Duodenal mucosa (tissue), 2 donors: ENCODE results near the gene PLEKHM3.

Experiments used
- H3K27ac ChIP-seq: one replicate; pipeline ENCODE4 v1.7.0; 2013; ENCODE audit warnings: low read depth, low read length
- H3K27me3 ChIP-seq, 2 donors: one replicate each; pipeline ENCODE4 v1.7.0; 2013; ENCODE audit warnings: low read length in 2 of 2, control low read depth in 1 of 2; ENCODE audit not compliant: insufficient read depth in 2 of 2, control insufficient read depth in 1 of 2
- H3K36me3 ChIP-seq, 2 donors: one replicate each; pipeline ENCODE4 v1.7.0; 2013; ENCODE audit warnings: low read length in 2 of 2, control low read depth in 1 of 2; ENCODE audit not compliant: insufficient read depth in 2 of 2, control insufficient read depth in 1 of 2
- H3K4me1 ChIP-seq, 2 donors: one replicate each; pipeline ENCODE4 v1.7.0; 2013; ENCODE audit warnings: low read length in 2 of 2, control low read depth in 1 of 2; ENCODE audit not compliant: insufficient read depth in 2 of 2, control insufficient read depth in 1 of 2
- H3K4me3 ChIP-seq, 2 donors: one replicate each; pipeline ENCODE4 v1.7.0; 2013; ENCODE audit warnings: low read length in 2 of 2, low read depth in 1 of 2
- H3K9ac ChIP-seq, 2 donors: one replicate each; pipeline ENCODE4 v1.7.0; 2013; ENCODE audit warnings: low read length in 2 of 2, low read depth in 1 of 2
- H3K9me3 ChIP-seq, 2 donors: one replicate each; pipeline ENCODE4 v1.7.0; 2013; ENCODE audit warnings: low read length in 2 of 2, control low read depth in 1 of 2; ENCODE audit not compliant: control insufficient read depth in 1 of 2

PLEKHM3 gene

GRCh38 chr2:207849443-207849842 lies 175.9 kb downstream of the PLEKHM3 start:
- no peaks in the 10 kb centered on the region for H3K27me3 ChIP-seq
- H3K4me1 ChIP-seq = peaks cover 20 to 36% of the 10 kb centered on the region in 2 donors
- no peaks in the 10 kb centered on the region for H3K9me3 ChIP-seq
- H3K9ac ChIP-seq = no peak overlapping the region
- no peak overlapping the region for H3K27ac ChIP-seq
- H3K36me3 ChIP-seq = no peaks in the 10 kb centered on the region
- H3K4me3 ChIP-seq = no peak overlapping the region

- Histone ChIP-seq H3K4me3 (no peak overlapping the region), H3K9me3 (no peaks in the 10 kb centered on the region), H3K27ac (no peak overlapping the region), H3K9ac (peak overlapping the region in 1 of 2 donors; percentile 11), H3K36me3 (no peaks in the 10 kb centered on the region), H3K27me3 (no peaks in the 10 kb centered on the region), H3K4me1 (peaks cover 20 to 36% of the 10 kb centered on the region in 2 donors)
These were observed 176.8 kb downstream of the PLEKHM3 start for GRCh38 chr2:207848545-207848928.

- H3K9ac ChIP-seq = peak overlapping the region in 1 of 2 donors; percentile 14
- peaks cover 20 to 36% of the 10 kb centered on the region in 2 donors for H3K4me1 ChIP-seq
- no peak overlapping the region for H3K4me3 ChIP-seq
- H3K27ac ChIP-seq = no peak overlapping the region
- no peaks in the 10 kb centered on the region for H3K27me3 ChIP-seq
- no peaks in the 10 kb centered on the region for H3K36me3 ChIP-seq
- H3K9me3 ChIP-seq = no peaks in the 10 kb centered on the region
These were observed 177.4 kb downstream of the PLEKHM3 start for GRCh38 chr2:207847807-207848544.

GRCh38 chr2:207847098-207847806 lies 178.1 kb downstream of the PLEKHM3 start:
- Histone ChIP-seq H3K36me3 (no peaks in the 10 kb centered on the region), H3K27me3 (no peaks in the 10 kb centered on the region), H3K9ac (peak overlapping the region in 1 of 2 donors; percentile 14), H3K9me3 (no peaks in the 10 kb centered on the region), H3K4me1 (peaks cover 20 to 34% of the 10 kb centered on the region in 2 donors), H3K27ac (no peak overlapping the region), H3K4me3 (no peak overlapping the region)

DNA sequence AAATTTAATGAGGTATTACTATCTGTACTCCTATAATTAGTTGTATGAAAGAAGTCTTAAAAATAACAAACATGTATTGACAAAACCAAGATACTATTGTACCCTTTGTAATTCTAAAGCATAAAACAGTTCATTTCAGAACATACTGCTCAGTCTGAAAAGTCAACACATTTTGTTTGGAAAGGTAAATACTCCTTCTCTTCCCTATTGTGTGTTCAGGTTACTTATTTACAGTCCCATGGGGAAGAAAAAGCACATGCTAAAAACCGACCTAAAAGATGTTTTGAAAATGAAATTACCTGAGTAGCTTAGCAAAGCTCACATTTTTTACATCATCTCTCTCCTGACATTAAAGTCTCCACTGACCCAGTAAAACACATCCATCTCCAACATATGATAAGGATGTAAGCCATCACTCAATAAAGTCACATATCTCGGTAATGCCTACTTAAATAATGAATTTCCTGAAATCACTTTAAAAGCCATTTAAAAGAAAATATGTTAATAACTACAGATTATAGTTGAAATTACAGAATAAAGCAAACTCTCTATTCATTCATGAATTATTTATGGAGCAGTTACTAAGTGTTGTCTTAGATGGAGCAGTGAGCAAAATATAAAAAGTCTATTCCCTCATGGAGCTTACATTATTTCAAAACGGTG lies 180.0 kb downstream of the PLEKHM3 start:
- H3K36me3 ChIP-seq = no peaks in the 10 kb centered on the region
- no peak overlapping the region for H3K27ac ChIP-seq
- peaks cover 20 to 32% of the 10 kb centered on the region in 2 donors for H3K4me1 ChIP-seq
- H3K9me3 ChIP-seq = no peaks in the 10 kb centered on the region
- H3K27me3 ChIP-seq = no peaks in the 10 kb centered on the region
- H3K4me3 ChIP-seq = peak overlapping the region in 1 of 2 donors; percentile 11
- no peak overlapping the region for H3K9ac ChIP-seq

GRCh38 chr2:207844648-207845047 lies 180.7 kb downstream of the PLEKHM3 start:
- no peaks in the 10 kb centered on the region for H3K9me3 ChIP-seq
- no peak overlapping the region for H3K27ac ChIP-seq
- H3K4me1 ChIP-seq = peaks cover 20 to 32% of the 10 kb centered on the region in 2 donors
- H3K36me3 ChIP-seq = no peaks in the 10 kb centered on the region
- H3K27me3 ChIP-seq = no peaks in the 10 kb centered on the region
- no peak overlapping the region for H3K9ac ChIP-seq
- no peak overlapping the region for H3K4me3 ChIP-seq

- no peak overlapping the region for H3K4me3 ChIP-seq
- no peaks in the 10 kb centered on the region for H3K36me3 ChIP-seq
- H3K27ac ChIP-seq = no peak overlapping the region
- H3K4me1 ChIP-seq = peaks cover 9 to 15% of the 10 kb centered on the region in 2 donors
- no peaks in the 10 kb centered on the region for H3K27me3 ChIP-seq
- H3K9me3 ChIP-seq = no peaks in the 10 kb centered on the region
- H3K9ac ChIP-seq = no peak overlapping the region
These were observed 185.2 kb downstream of the PLEKHM3 start for GRCh38 chr2:207840101-207840500.

- no peaks in the 10 kb centered on the region for H3K36me3 ChIP-seq
- no peak overlapping the region for H3K4me3 ChIP-seq
- no peak overlapping the region for H3K27ac ChIP-seq
- H3K9ac ChIP-seq = no peak overlapping the region
- H3K4me1 ChIP-seq = peaks cover 9 to 10% of the 10 kb centered on the region in 2 donors
- no peaks in the 10 kb centered on the region for H3K27me3 ChIP-seq
- H3K9me3 ChIP-seq = no peaks in the 10 kb centered on the region
These were observed 185.8 kb downstream of the PLEKHM3 start for GRCh38 chr2:207839575-207839974.

- H3K36me3 ChIP-seq = no peaks in the 10 kb centered on the region
- H3K27me3 ChIP-seq = no peaks in the 10 kb centered on the region
- H3K9me3 ChIP-seq = no peaks in the 10 kb centered on the region
- peaks cover 9% of the 10 kb centered on the region in 2 donors for H3K4me1 ChIP-seq
- H3K27ac ChIP-seq = no peak overlapping the region
- no peak overlapping the region for H3K9ac ChIP-seq
- H3K4me3 ChIP-seq = no peak overlapping the region
These were observed 186.3 kb downstream of the PLEKHM3 start for GRCh38 chr2:207839028-207839427.

- no peaks in the 10 kb centered on the region for H3K27me3 ChIP-seq
- H3K9ac ChIP-seq = no peak overlapping the region
- no peaks in the 10 kb centered on the region for H3K36me3 ChIP-seq
- peaks cover 10 to 14% of the 10 kb centered on the region in 2 donors for H3K4me1 ChIP-seq
- no peaks in the 10 kb centered on the region for H3K9me3 ChIP-seq
- H3K4me3 ChIP-seq = no peak overlapping the region
- H3K27ac ChIP-seq = no peak overlapping the region
These were observed 188.7 kb downstream of the PLEKHM3 start for GRCh38 chr2:207836521-207837133.
